Cardiac muscle cell (in vitro differentiated cells and primary cell): Measurements from ENCODE around the gene GRK4. TPM values are rescaled to one million over a fixed set of nuclear protein-coding genes. Genes with fewer than 3 reads are reported as not detected.

Source experiments
- DNase-seq, 2 donors: peaks; one replicate each; pipeline versions ENCODE4 v3.0.0 to v3.0.0-alpha.2; 2010 to 2017; ENCODE audit warnings: low read depth in 1 of 2, low spot score in 1 of 2
- H3K27ac ChIP-seq: fragments of 200-600 bp; sonication (generic); 2 replicates; pipeline ENCODE4 v1.5.1; 2016
- H3K27me3 ChIP-seq: fragments of 200-600 bp; sonication (generic); 2 replicates; pipeline ENCODE4 v1.6.0; 2016; ENCODE audit warnings: control low read depth
- H3K36me3 ChIP-seq: fragments of 200-600 bp; sonication (generic); 2 replicates; pipeline ENCODE4 v1.5.1; 2016; ENCODE audit warnings: control low read depth
- H3K4me1 ChIP-seq: fragments of 200-600 bp; sonication (generic); 2 replicates; pipeline ENCODE4 v1.8.1; 2017; ENCODE audit warnings: low read depth, mild to moderate bottlenecking, mixed run types
- H3K4me3 ChIP-seq: fragments of 200-600 bp; sonication (generic); 2 replicates; pipeline ENCODE4 v1.5.1; 2016; ENCODE audit warnings: mild to moderate bottlenecking
- H3K9me3 ChIP-seq: fragments of 200-600 bp; sonication (generic); 2 replicates; pipeline ENCODE4 v1.5.1; 2017; ENCODE audit warnings: low read depth, mild to moderate bottlenecking, control low read depth
- CTCF ChIP-seq: IDR thresholded peaks from 2 replicates; pipeline ENCODE4 v1.5.1; 2012; ENCODE audit warnings: low read depth, mild to moderate bottlenecking, low read length
- polyA plus RNA-seq: library from polyadenylated mRNA; unstranded; fragments of >200 nt; fragmentation: Nextera tagmentation; extraction: Ambion mirVana; gene quantifications from 2 replicates; pipeline ENCODE4 v1.2.1, GENCODE V29; 2016
- total RNA-seq: library from RNA; depleted of rRNA; stranded (reverse); fragments of >200 nt; gene quantifications from 2 replicates; pipeline ENCODE4 v1.2.3, GENCODE V29; 2016

GRK4 gene
- total and polyA plus RNA-seq, 2 experiments from 2014 or later: 10.0 to 12.8 TPM

GRCh38 chr4:3013839-3014350 is 50.5 kb downstream of the GRK4 start:
- H3K36me3 ChIP-seq: no peaks in the 10 kb centered on the region
- no peak overlapping the region for H3K4me3 ChIP-seq
- TF ChIP-seq CTCF: no peak
- H3K9me3 ChIP-seq: no peaks in the 10 kb centered on the region
- H3K27me3 ChIP-seq: no peaks in the 10 kb centered on the region
- DNase-seq: peak in 1 of 2 donors; percentile 73
- peaks cover 10% of the 10 kb centered on the region for H3K4me1 ChIP-seq
- H3K27ac ChIP-seq: peak overlapping the region; percentile 51

DNA sequence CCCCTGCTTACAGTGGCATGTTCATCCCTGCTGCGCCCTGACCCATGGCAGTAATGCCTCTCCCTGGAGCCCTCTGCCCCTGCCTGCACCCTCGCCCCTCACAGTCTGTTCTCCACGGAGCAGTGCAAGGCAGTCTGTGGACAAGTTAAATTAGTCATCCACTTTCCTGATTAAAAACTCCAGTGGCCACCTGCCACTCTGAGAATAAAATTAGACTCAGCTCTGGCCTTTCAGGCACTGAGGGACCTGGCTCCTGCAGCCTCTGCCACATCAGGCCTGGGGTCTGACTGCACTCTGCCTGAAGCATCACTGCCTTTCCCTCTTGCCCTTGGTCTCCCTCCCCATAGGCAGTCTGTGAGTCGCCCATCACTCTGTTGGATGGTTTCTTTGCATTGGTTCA is 53.6 kb downstream of the GRK4 start:
- no peak overlapping the region for H3K27ac ChIP-seq
- no peaks in the 10 kb centered on the region for H3K27me3 ChIP-seq
- no peaks in the 10 kb centered on the region for H3K36me3 ChIP-seq
- TF ChIP-seq CTCF: no peak
- H3K4me1 ChIP-seq: peaks cover 10% of the 10 kb centered on the region
- no peaks in the 10 kb centered on the region for H3K9me3 ChIP-seq
- no peak for DNase-seq
- no peak overlapping the region for H3K4me3 ChIP-seq

GRCh38 chr4:3017504-3017903 is 54.1 kb downstream of the GRK4 start:
- H3K4me3 ChIP-seq: no peak overlapping the region
- H3K4me1 ChIP-seq: peaks cover 10% of the 10 kb centered on the region

DNA sequence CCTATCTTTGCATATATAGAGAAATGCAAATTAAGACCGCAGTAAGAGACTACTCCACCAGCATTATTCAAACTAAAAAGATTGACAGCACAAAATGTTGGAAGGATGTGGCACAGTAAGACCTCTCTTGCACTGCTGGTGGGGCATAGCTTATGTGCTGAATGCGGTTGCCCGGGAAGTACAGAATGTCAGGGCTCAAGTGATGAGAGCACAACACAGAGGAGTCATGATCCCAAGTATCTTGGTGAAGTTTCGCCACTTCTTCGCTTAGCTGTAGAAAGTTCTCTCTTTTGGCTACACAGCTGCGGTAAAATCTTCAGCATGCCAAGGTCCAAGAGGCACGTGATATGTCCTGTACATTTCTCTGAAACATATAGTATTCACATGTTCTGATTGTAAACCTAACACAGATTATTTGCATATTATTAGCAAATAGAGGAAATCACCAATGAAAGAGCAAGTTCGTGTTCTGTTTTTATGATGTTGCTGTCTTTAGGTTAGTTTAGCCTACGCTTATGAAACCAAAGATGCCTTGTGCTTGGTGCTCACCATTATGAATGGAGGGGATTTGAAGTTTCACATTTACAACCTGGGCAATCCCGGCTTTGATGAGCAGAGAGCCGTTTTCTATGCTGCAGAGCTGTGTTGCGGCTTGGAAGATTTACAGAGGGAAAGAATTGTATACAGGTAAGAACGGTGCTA is 55.9 kb downstream of the GRK4 start:
- Histone ChIP-seq H3K27me3 (no peaks in the 10 kb centered on the region), H3K36me3 (no peaks in the 10 kb centered on the region), H3K27ac (no peak overlapping the region), H3K4me1 (no peaks in the 10 kb centered on the region), H3K9me3 (no peaks in the 10 kb centered on the region), H3K4me3 (no peak overlapping the region)
- no peak for TF ChIP-seq CTCF
- no peak for DNase-seq

More at GRCh38 chr4:3017504-3017903, 54.1 kb downstream of the GRK4 start:
- Histone ChIP-seq H3K27ac (no peak overlapping the region), H3K36me3 (no peaks in the 10 kb centered on the region), H3K27me3 (no peaks in the 10 kb centered on the region), H3K9me3 (no peaks in the 10 kb centered on the region)
- DNase-seq: no peak
- TF ChIP-seq CTCF: no peak

- TF ChIP-seq CTCF: no peak
- no peak for DNase-seq
- Histone ChIP-seq H3K4me1 (no peaks in the 10 kb centered on the region), H3K9me3 (no peaks in the 10 kb centered on the region), H3K36me3 (no peaks in the 10 kb centered on the region), H3K27ac (no peak overlapping the region), H3K4me3 (no peak overlapping the region), H3K27me3 (no peaks in the 10 kb centered on the region)
These were observed 57.8 kb downstream of the GRK4 start for GRCh38 chr4:3021127-3021526.
